Ascending aorta (tissue), 2 donors: ENCODE data around the gene HES4. TPM values are rescaled to one million over a fixed set of nuclear protein-coding genes. Genes with fewer than 3 reads are reported as not detected.

Experiments
- DNase-seq, 2 donors: peaks; one replicate each; pipeline ENCODE4 v3.0.0-alpha.2; 2019; ENCODE audit warnings: low spot score in 2 of 2
- H3K27ac ChIP-seq, 2 donors: fragments of 200-600 bp; sonication (generic); one replicate each; pipeline ENCODE4 v1.5.1; 2016 to 2017; ENCODE audit warnings: mild to moderate bottlenecking in 1 of 2
- H3K27me3 ChIP-seq: fragments of 200-600 bp; sonication (generic); one replicate; pipeline ENCODE4 v1.5.1; 2017
- H3K36me3 ChIP-seq, 2 donors: fragments of 200-600 bp; sonication (generic); one replicate each; pipeline ENCODE4 v1.5.1; 2016
- H3K4me1 ChIP-seq, 2 donors: fragments of 200-600 bp; sonication (generic); one replicate each; pipeline ENCODE4 v1.5.1; 2016 to 2017; ENCODE audit warnings: mild to moderate bottlenecking in 1 of 2
- H3K4me3 ChIP-seq, 2 donors: fragments of 200-600 bp; sonication (generic); one replicate each; pipeline ENCODE4 v1.5.1; 2016 to 2017; ENCODE audit warnings: mild to moderate bottlenecking in 1 of 2
- H3K9me3 ChIP-seq, 2 donors: fragments of 200-600 bp; sonication (generic); one replicate each; pipeline ENCODE4 v1.5.1; 2016
- intact Hi-C: fragments of 100-400 bp; cut with DNase I; formaldehyde crosslinking; loops from one replicate; pipeline ENCODE4 v1.15.1; 2023
- total RNA-seq: library from RNA; depleted of rRNA; stranded (reverse); fragments of >200 nt; gene quantifications from one replicate; pipeline ENCODE4 v1.1.0, GENCODE V29; 2016
- TF ChIP-seq, protein P1 (sequence below), 3 experiments: fragments of 200-600 bp in 2 of 3; fragments of 450-650 bp in 1 of 3; sonication (generic) in 2 of 3; IDR thresholded peaks; one replicate each; pipeline ENCODE4 v1.5.1; 2016 to 2019; ENCODE audit warnings: antibody characterized with exemption in 3 of 3, mild to moderate bottlenecking in 1 of 3, moderate library complexity in 1 of 3

Gene HES4
- total RNA-seq, 1 donor from 2014 or later = 285 TPM

GRCh38 chr1:982765-983436 is 17.0 kb downstream of the HES4 start:
- intact Hi-C loops = no loop called here
- Histone ChIP-seq H3K4me3 (no peak overlapping the region), H3K36me3 (no peaks in the 10 kb centered on the region), H3K27me3 (no peaks in the 10 kb centered on the region), H3K4me1 (no peaks in the 10 kb centered on the region), H3K9me3 (no peaks in the 10 kb centered on the region), H3K27ac (no peak overlapping the region)
- no peak for DNase-seq
- TF ChIP-seq, protein P1, sequence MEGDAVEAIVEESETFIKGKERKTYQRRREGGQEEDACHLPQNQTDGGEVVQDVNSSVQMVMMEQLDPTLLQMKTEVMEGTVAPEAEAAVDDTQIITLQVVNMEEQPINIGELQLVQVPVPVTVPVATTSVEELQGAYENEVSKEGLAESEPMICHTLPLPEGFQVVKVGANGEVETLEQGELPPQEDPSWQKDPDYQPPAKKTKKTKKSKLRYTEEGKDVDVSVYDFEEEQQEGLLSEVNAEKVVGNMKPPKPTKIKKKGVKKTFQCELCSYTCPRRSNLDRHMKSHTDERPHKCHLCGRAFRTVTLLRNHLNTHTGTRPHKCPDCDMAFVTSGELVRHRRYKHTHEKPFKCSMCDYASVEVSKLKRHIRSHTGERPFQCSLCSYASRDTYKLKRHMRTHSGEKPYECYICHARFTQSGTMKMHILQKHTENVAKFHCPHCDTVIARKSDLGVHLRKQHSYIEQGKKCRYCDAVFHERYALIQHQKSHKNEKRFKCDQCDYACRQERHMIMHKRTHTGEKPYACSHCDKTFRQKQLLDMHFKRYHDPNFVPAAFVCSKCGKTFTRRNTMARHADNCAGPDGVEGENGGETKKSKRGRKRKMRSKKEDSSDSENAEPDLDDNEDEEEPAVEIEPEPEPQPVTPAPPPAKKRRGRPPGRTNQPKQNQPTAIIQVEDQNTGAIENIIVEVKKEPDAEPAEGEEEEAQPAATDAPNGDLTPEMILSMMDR (IDR thresholded peaks at IDR 0.05) = no peak

GRCh38 chr1:981955-982558 is 17.8 kb downstream of the HES4 start, which contains the start of gene PERM1:
Gene PERM1, minus strand, starts transcription at chr1:982093. Its CDS starts 1,064 bp downstream, at chr1:981029.
- intact Hi-C loops = no loop called here
- Histone ChIP-seq H3K36me3 (no peaks in the 10 kb centered on the region), H3K27ac (no peak within 1 kb of the TSS), H3K4me1 (no peaks in the 10 kb centered on the region), H3K4me3 (no peak within 1 kb of the TSS), H3K9me3 (no peaks in the 10 kb centered on the region), H3K27me3 (no peaks in the 10 kb centered on the region)
- DNase-seq = no peak
- TF ChIP-seq, protein P1 (IDR thresholded peaks at IDR 0.05) = no peak

DNA sequence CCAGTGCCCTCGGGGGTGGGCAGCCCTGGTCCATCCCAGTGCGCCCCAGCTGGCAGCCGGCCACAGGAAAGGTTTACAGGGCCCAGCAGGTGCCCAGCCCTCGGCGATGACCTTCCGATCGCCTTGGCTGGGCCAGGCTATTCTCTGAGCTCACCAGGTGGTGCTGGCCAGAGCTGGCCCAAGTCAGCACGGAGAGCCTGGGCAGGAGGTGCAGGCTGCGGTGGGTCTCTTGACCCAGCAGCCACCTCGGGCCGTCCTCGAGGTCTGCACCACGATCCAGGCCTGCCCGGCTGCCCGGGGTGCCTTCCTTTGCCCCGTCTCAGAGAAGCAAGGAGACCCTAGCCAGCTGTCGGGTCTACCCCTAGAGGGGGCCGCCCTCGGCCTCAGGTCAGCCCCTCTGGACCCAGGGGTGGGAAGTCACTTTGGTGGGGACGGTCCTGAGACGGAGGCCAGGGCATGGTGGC is 18.4 kb downstream of the HES4 start:
- TF ChIP-seq, protein P1 (IDR thresholded peaks at IDR 0.05) = no peak
- Histone ChIP-seq H3K4me3 (no peak overlapping the region), H3K36me3 (no peaks in the 10 kb centered on the region), H3K27me3 (no peaks in the 10 kb centered on the region), H3K4me1 (no peaks in the 10 kb centered on the region), H3K27ac (no peak overlapping the region), H3K9me3 (no peaks in the 10 kb centered on the region)
- intact Hi-C loops = no loop called here
- no peak for DNase-seq

DNA sequence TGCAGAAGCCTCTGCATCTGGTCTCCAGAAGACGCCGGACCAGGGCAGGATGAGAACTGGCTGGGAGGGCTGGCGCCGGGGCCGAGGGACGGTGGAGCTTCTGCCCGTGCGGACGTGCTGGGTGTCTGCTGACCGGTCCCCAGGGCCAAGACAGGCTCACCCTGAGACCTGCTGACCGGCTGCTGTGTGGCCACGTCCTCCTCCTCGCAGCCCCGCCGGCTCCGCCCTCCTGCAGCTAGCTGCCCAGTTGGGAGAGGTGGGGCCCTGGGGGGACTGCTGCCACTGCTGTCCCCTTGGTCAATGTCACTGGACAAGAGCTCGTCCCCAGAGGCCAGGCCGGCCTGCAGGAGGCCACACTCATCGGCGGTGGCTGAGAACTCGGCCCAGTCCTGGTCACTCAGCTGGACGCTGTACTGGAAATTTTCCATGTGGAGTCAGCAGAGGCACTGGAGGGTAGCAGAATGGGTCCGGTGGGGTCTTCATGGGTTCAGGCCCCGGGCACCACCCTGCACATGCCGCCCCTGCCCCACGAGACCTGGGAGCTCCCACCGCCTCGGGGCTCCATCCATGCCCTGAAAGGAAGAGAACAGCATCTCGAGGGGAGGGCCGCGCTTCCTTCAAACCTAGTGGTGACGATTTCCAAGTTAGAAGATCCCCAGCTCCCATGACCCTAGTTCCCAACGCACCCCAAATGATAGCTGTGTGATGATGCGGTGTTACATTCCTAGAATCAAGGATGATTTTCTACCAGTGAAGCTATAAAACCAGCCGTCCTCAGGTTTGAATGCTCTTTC is 19.1 kb downstream of the HES4 start:
- intact Hi-C loops = no loop called here
- TF ChIP-seq, protein P1 (IDR thresholded peaks at IDR 0.05) = no peak
- H3K4me3 ChIP-seq = no peak overlapping the region
- H3K9me3 ChIP-seq = no peaks in the 10 kb centered on the region
- DNase-seq = no peak
- H3K27ac ChIP-seq = no peak overlapping the region
- H3K4me1 ChIP-seq = peaks cover 2% of the 10 kb centered on the region in 2 donors
- no peaks in the 10 kb centered on the region for H3K36me3 ChIP-seq
- H3K27me3 ChIP-seq = no peaks in the 10 kb centered on the region

- no peaks in the 10 kb centered on the region for H3K27me3 ChIP-seq
- H3K36me3 ChIP-seq = no peaks in the 10 kb centered on the region
- no peaks in the 10 kb centered on the region for H3K9me3 ChIP-seq
- H3K4me3 ChIP-seq = no peak overlapping the region
- TF ChIP-seq, protein P1 (IDR thresholded peaks at IDR 0.05) = no peak
- no peak overlapping the region for H3K27ac ChIP-seq
- intact Hi-C loops = no loop called here
- H3K4me1 ChIP-seq = peaks cover 2 to 3% of the 10 kb centered on the region in 2 donors
- no peak for DNase-seq
Measured at GRCh38 chr1:980137-980571, 19.7 kb downstream of the HES4 start.
